Spinal cord (tissue), 10 donors: ENCODE results near the gene IGFBP5. TPM values are rescaled to one million over a fixed set of nuclear protein-coding genes. Genes with fewer than 3 reads are reported as not detected.

Source experiments
- DNase-seq, 6 donors: peaks; one replicate each; pipeline versions ENCODE4 v3.0.0 to v3.0.0-alpha.2; 2013 to 2015; ENCODE audit warnings: low spot score in 6 of 6, low read depth in 4 of 6
- H3K27ac ChIP-seq: one replicate; pipeline ENCODE4 v1.5.1; 2013; ENCODE audit warnings: low read depth, low read length, control low read depth
- H3K27me3 ChIP-seq: one replicate; pipeline ENCODE4 v1.6.1; 2013; ENCODE audit warnings: low read length; ENCODE audit not compliant: control insufficient read depth, insufficient read depth
- H3K36me3 ChIP-seq: one replicate; pipeline ENCODE4 v1.6.1; 2013; ENCODE audit warnings: low read length; ENCODE audit not compliant: control insufficient read depth, insufficient read depth
- H3K4me1 ChIP-seq: one replicate; pipeline ENCODE4 v1.6.1; 2013; ENCODE audit warnings: low read length; ENCODE audit not compliant: control insufficient read depth, insufficient read depth
- H3K4me3 ChIP-seq: one replicate; pipeline ENCODE4 v1.5.1; 2013; ENCODE audit warnings: low read depth, low read length, control low read depth
- H3K9me3 ChIP-seq: one replicate; pipeline ENCODE4 v1.6.1; 2013; ENCODE audit warnings: low read length; ENCODE audit not compliant: control insufficient read depth, insufficient read depth
- WGBS: methylation state at CpG from one replicate; pipeline ENCODE4 v1.1.5; 2013; ENCODE audit warnings: missing lambda C conversion rate; ENCODE audit not compliant: insufficient coverage; 5-methylcytosine and 5-hydroxymethylcytosine counted together
- polyA plus RNA-seq, 2 donors: library from polyadenylated mRNA; unstranded; fragments of 120-200 nt; gene quantifications; one replicate each; pipeline ENCODE4 v1.2.1, GENCODE V29; 2013; ENCODE audit not compliant: insufficient read length in 2 of 2
- total RNA-seq, 2 donors: library from RNA; depleted of rRNA in 1 of 2; stranded (reverse); fragments of 120-200 nt in 1 of 2; fragments of >200 nt in 1 of 2; gene quantifications; one replicate each; pipeline versions ENCODE4 v1.2.3 to v1.2.4, GENCODE V29; 2013 to 2014
- donor health status: healthy.

The IGFBP5 gene
- total and polyA plus RNA-seq, 4 donors: 179 to 292 (median 259) TPM

GRCh38 chr2:216735086-216735485 lies 39.7 kb upstream of the IGFBP5 start:
- WGBS: 83% methylated on average over 2 of the region's 6 CpGs
- H3K4me1 ChIP-seq: peaks cover 7% of the 10 kb centered on the region
- no peaks in the 10 kb centered on the region for H3K36me3 ChIP-seq
- H3K9me3 ChIP-seq: no peaks in the 10 kb centered on the region
- peak in 1 of 6 donors; percentile 52 for DNase-seq
- peak overlapping the region; percentile 42 for H3K27ac ChIP-seq
- H3K27me3 ChIP-seq: no peaks in the 10 kb centered on the region
- H3K4me3 ChIP-seq: no peak overlapping the region

DNA sequence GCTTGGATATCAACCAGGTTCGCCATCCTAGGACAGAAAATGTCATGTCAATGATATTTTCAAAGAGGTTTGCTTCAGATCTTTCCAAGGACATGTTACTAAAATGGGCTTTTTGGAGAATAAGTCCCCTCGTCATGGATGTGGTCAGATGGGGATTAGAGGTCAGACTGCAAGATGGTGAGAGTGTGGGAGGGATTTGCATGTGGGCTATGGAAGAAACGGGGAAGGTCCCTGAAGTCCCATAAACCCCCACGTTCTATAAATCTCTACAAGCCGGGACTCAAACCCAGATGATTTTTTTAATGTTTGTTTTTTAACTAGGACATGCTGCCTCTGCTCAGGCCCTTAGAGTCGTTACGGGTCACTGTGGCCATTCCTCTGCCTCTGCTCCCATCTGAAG lies 37.7 kb upstream of the IGFBP5 start:
- H3K27me3 ChIP-seq: no peaks in the 10 kb centered on the region
- no peak overlapping the region for H3K4me3 ChIP-seq
- no peak overlapping the region for H3K27ac ChIP-seq
- no peaks in the 10 kb centered on the region for H3K9me3 ChIP-seq
- 89% methylated on average over 3 of the region's 7 CpGs for WGBS
- peaks cover 3% of the 10 kb centered on the region for H3K4me1 ChIP-seq
- no peaks in the 10 kb centered on the region for H3K36me3 ChIP-seq
- DNase-seq: no peak

DNA sequence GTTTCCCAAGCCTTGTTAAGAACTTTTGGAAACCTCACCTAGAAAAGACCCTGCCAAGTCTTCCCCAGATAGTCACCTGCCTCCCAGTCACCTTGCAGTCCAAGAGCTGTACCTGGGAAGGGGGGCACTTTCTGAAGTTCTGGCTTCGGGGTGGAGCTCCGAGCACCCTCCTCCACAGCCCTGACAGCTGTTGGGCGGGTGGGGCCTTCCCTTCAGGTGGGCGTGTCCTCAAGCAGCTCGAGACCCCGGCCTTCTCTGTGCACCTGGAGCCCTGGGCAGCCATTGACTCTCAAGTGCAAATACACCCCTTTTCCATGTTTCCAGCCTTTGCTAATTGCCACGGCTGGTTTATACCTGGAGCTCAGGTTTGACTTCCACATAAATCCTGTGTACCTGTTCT lies 37.0 kb upstream of the IGFBP5 start:
- no peak overlapping the region for H3K4me3 ChIP-seq
- WGBS: 84% methylated on average over 7 of the region's 7 CpGs
- no peaks in the 10 kb centered on the region for H3K27me3 ChIP-seq
- H3K36me3 ChIP-seq: no peaks in the 10 kb centered on the region
- peaks cover 3% of the 10 kb centered on the region for H3K4me1 ChIP-seq
- DNase-seq: no peak
- H3K9me3 ChIP-seq: no peaks in the 10 kb centered on the region
- H3K27ac ChIP-seq: no peak overlapping the region

- 82% methylated on average over 3 of the region's 5 CpGs for WGBS
- H3K27me3 ChIP-seq: no peaks in the 10 kb centered on the region
- no peak overlapping the region for H3K27ac ChIP-seq
- H3K36me3 ChIP-seq: no peaks in the 10 kb centered on the region
- peaks cover 3% of the 10 kb centered on the region for H3K4me1 ChIP-seq
- H3K9me3 ChIP-seq: no peaks in the 10 kb centered on the region
- no peak for DNase-seq
- H3K4me3 ChIP-seq: no peak overlapping the region
Measured at GRCh38 chr2:216731465-216731864, 36.1 kb upstream of the IGFBP5 start.

- H3K27me3 ChIP-seq: no peaks in the 10 kb centered on the region
- no peaks in the 10 kb centered on the region for H3K36me3 ChIP-seq
- H3K27ac ChIP-seq: no peak overlapping the region
- no peaks in the 10 kb centered on the region for H3K9me3 ChIP-seq
- no peak overlapping the region for H3K4me3 ChIP-seq
- H3K4me1 ChIP-seq: peaks cover 3% of the 10 kb centered on the region
- no peak for DNase-seq
- 89% methylated on average over 4 of the region's 5 CpGs for WGBS
Measured at GRCh38 chr2:216730871-216731270, 35.5 kb upstream of the IGFBP5 start.

GRCh38 chr2:216727346-216728122 lies 32.2 kb upstream of the IGFBP5 start:
- H3K9me3 ChIP-seq: no peaks in the 10 kb centered on the region
- H3K27ac ChIP-seq: no peak overlapping the region
- WGBS: 94% methylated on average over 8 of the region's 8 CpGs
- H3K4me3 ChIP-seq: no peak overlapping the region
- H3K36me3 ChIP-seq: no peaks in the 10 kb centered on the region
- H3K27me3 ChIP-seq: no peaks in the 10 kb centered on the region
- peaks cover 3% of the 10 kb centered on the region for H3K4me1 ChIP-seq
- DNase-seq: no peak

- no peak for DNase-seq
- Histone ChIP-seq H3K4me1 (no peaks in the 10 kb centered on the region), H3K4me3 (no peak overlapping the region), H3K36me3 (no peaks in the 10 kb centered on the region), H3K27ac (no peak overlapping the region), H3K27me3 (no peaks in the 10 kb centered on the region), H3K9me3 (no peaks in the 10 kb centered on the region)
- 89% methylated on average over 4 of the region's 5 CpGs for WGBS
Measured at GRCh38 chr2:216724190-216724589, 28.8 kb upstream of the IGFBP5 start.

DNA sequence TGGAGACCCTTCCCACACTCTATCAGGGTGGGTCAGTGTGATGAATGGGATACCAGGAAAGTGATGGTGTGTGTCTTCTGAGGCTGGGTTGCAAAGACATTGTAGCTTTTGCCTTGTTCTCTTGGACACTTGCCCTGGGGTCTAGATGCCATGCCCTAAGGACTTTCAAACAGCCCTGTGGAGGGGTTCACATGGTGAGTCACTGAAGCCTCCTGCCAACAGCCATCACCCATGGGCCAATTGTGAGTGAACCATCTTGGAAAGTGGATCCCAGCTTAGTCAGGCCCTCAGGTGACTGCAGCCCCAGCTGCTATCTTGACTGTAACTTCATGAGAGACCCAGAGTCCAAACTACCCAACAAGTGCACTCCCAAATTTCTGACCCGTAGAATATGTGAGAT lies 25.8 kb upstream of the IGFBP5 start:
- WGBS: no CpG with 5 or more reads among the region's 1 CpG
- no peak overlapping the region for H3K4me3 ChIP-seq

DNA sequence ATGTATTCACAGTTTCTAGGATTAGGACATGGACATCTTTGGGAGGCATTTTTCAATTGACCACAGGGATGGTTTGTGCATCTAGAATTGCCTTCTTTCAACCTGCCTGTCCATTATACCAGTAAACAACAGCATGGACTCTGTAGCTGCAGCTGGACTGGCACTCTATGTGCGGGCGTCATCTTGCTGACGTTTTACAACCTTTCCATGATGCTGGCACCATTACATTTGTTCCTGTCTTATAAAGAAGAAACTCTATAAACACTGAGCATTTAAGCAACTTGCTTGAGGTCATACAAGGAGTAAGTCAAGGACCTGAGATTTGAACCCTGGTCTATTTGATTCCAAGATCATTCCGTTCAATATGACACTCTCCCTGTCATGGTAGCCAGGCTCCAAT lies 25.4 kb upstream of the IGFBP5 start:
- 100% methylated on average over 2 of the region's 4 CpGs for WGBS
- Histone ChIP-seq H3K4me3 (no peak overlapping the region), H3K36me3 (no peaks in the 10 kb centered on the region), H3K27me3 (no peaks in the 10 kb centered on the region), H3K4me1 (peaks cover 4% of the 10 kb centered on the region), H3K9me3 (no peaks in the 10 kb centered on the region), H3K27ac (no peak overlapping the region)
- DNase-seq: no peak

More for the DNA sequence above, 25.8 kb upstream of the IGFBP5 start:
- H3K36me3 ChIP-seq: no peaks in the 10 kb centered on the region
- peaks cover 4% of the 10 kb centered on the region for H3K4me1 ChIP-seq
- H3K27ac ChIP-seq: no peak overlapping the region
- no peak for DNase-seq
- no peaks in the 10 kb centered on the region for H3K9me3 ChIP-seq
- H3K27me3 ChIP-seq: no peaks in the 10 kb centered on the region

- H3K27ac ChIP-seq: no peak overlapping the region
- peaks cover 12% of the 10 kb centered on the region for H3K4me1 ChIP-seq
- H3K4me3 ChIP-seq: no peak overlapping the region
- 93% methylated on average over 8 of the region's 8 CpGs for WGBS
- DNase-seq: no peak
- H3K9me3 ChIP-seq: no peaks in the 10 kb centered on the region
- no peaks in the 10 kb centered on the region for H3K27me3 ChIP-seq
- no peaks in the 10 kb centered on the region for H3K36me3 ChIP-seq
Measured at GRCh38 chr2:216717907-216718615, 22.7 kb upstream of the IGFBP5 start.
